ENCODE measurements around the gene TENT5C. TPM values are rescaled to one million over a fixed set of nuclear protein-coding genes. Genes with fewer than 3 reads are reported as not detected.
A peak's percentile ranks its signal among the peaks of the same experiment; 100 is the strongest.

Gene TENT5C
- total and polyA plus RNA-seq, 3 experiments from 2014 or later: 3.7 to 12.6 (median 4.1) TPM

DNA sequence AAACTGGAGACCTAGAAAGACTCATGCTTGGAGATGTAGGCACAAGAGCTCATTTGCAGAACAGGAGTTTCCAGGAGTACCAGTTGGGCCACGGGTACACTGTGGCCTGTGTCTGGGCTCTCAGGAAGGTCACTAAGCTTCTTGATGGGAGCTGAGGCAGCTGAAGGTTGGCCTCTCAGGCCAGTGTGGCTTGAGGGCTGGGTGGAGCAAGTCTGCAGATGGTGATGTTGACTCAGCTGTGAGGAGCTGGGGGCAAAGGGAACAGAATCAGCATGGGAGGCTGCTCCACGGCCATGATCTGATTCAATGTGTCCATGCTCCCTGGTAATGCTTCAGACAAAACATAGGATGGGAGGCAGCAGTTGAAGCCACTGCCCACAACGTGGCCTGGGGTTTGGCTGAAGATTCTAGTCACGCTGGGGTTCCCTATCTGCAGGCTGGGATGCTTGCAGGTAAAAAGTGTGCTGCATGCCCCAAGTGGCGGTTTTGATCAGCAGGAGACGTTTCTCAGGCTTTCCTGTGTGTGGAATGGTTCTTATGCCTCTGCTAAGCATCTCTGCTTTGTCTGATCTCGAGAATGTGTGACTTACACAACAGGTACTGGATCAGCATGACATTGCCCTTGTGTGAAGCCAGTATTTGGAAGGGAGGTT is 15.4 kb upstream of the TENT5C start:
- POLR2A ChIA-PET: no interaction called here
- Histone ChIP-seq H3K9me3 (ENCODE audit: low read length) (no peaks in the 10 kb centered on the region), H3K4me3 (ENCODE audit: low read length) (no peak overlapping the region), H3K36me3 (ENCODE audit: insufficient read depth, low read length) (no peaks in the 10 kb centered on the region), H3K27ac (ENCODE audit: low read depth, low read length) (no peak overlapping the region), H3K4me1 (ENCODE audit: insufficient read depth, low read length) (no peaks in the 10 kb centered on the region), H3K27me3 (ENCODE audit: insufficient read depth, low read length, poor library complexity, severe bottlenecking) (no peaks in the 10 kb centered on the region)
- Mint-ChIP-seq H3K27me3 (peaks cover 3 to 8% of the 10 kb centered on the region in 2 donors), H3K9me3 (no peaks in the 10 kb centered on the region), H3K27ac (peak overlapping the region in 1 of 8 donors; percentile 24), H3K4me1 (no peaks in the 10 kb centered on the region), H3K36me3 (no peaks in the 10 kb centered on the region), H3K4me3 (no peak overlapping the region)
- CTCF ChIA-PET: interaction anchor here (0.8 to 2.2 kb wide), 4 partner anchors 8 to 169 kb away, joined by 3 to 7 read pairs (median 3); no protein-coding TSS in a partner anchor
- DNase-seq: no peak

DNA sequence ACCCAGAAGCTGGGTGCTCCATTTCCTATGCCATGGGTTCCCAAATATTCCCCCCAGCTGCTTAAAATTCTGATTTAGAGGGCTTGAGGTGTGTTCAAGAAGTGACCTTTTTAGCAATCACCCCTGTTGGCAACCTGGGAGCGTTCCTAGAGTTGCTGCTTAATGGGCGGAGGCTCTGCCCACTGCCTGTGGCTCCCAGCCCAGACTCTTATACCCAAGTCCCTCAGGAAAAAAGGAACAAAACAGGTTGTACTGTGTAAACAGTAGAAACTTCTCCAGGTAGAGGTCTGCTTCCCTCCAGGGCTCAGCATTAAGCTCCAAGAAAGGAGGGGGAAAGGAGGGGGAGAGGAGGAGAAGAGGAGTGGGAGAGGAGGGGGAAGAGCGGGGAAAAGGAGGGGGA is 14.6 kb upstream of the TENT5C start:
- peak overlapping the region in 1 of 8 donors; percentile 67 for H3K27ac Mint-ChIP-seq

DNA sequence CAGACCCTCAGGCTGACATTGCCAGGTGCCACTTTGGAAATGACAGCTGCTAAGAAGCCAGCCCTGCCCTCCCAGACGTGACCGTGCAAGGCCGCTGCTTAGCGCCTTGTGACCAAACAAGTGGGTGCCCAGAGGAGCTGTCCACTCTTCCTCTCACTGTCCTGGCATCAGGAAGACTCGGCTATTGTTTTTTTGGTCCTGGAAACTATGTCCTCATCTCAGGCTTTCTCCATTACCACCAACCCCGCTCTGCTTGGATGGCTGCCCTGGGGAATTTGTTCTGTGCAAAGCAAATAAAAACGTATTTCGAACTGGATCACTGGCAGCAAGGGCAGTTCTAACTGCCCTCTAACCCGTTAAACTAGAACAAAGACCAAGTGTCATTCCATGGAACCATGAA is 13.7 kb upstream of the TENT5C start:
- H3K27me3 Mint-ChIP-seq: peaks cover 3 to 8% of the 10 kb centered on the region in 2 donors
- no peak overlapping the region for H3K27ac Mint-ChIP-seq

More for the DNA sequence above, 14.6 kb upstream of the TENT5C start:
- DNase-seq: no peak
- Mint-ChIP-seq H3K36me3 (no peaks in the 10 kb centered on the region), H3K4me1 (no peaks in the 10 kb centered on the region), H3K4me3 (no peak overlapping the region), H3K27me3 (peaks cover 3 to 8% of the 10 kb centered on the region in 2 donors), H3K9me3 (no peaks in the 10 kb centered on the region)
- Histone ChIP-seq H3K4me3 (ENCODE audit: low read length) (no peak overlapping the region), H3K27me3 (ENCODE audit: insufficient read depth, low read length, poor library complexity, severe bottlenecking) (no peaks in the 10 kb centered on the region), H3K9me3 (ENCODE audit: low read length) (no peaks in the 10 kb centered on the region), H3K27ac (ENCODE audit: low read depth, low read length) (no peak overlapping the region), H3K4me1 (ENCODE audit: insufficient read depth, low read length) (no peaks in the 10 kb centered on the region), H3K36me3 (ENCODE audit: insufficient read depth, low read length) (no peaks in the 10 kb centered on the region)
- ChIA-PET CTCF (interaction anchor here (0.8 to 2.2 kb wide), 6 partner anchors 9 to 168 kb away, joined by 3 to 7 read pairs (median 3); partner anchors contain the start of gene TENT5C), POLR2A (no interaction called here)

DNA sequence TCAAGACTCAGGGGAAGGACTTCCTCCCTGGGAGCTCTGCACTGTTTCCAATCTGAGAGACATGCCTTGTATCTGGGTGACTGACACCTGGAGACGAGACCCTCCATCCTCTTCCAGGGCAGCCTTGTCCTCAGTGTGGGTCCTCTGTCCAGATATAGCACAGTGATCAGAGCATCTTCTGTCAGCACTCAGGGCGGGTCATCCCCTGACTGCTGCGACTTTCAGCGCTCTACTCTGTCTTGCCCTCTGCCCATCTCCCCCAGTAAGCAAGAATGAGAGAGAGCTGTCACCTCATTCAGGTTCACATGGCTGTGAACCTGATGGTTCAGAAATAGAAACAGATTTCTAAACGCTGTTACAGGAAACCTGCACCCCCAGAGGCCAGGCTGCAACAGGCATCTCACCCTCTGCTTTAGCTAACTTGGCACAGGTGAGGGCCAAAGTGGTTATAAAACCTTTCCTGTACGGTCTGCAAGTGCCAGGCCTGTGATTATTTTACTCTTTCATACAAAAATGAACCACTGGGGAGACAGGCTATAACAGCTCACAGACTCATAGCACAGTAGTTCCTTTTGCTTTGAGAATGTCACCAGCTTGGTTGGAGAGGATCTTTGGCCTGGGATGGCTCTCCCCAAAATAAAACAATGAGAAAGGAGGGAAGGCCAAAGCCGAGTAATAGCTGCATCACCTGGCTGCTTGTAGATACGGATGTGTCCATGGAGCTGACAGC is 11.4 kb upstream of the TENT5C start:
- H3K36me3 Mint-ChIP-seq: no peaks in the 10 kb centered on the region
- H3K4me3 ChIP-seq (ENCODE audit: low read length): no peak overlapping the region
- H3K27ac ChIP-seq (ENCODE audit: low read depth, low read length): no peak overlapping the region
- ChIA-PET POLR2A (no interaction called here), CTCF (interaction anchor here (1.1 to 1.4 kb wide), 2 partner anchors 13 to 80 kb away, joined by 3 to 4 read pairs; no protein-coding TSS in a partner anchor)
- no peaks in the 10 kb centered on the region for H3K4me1 Mint-ChIP-seq
- no peaks in the 10 kb centered on the region for H3K9me3 ChIP-seq (ENCODE audit: low read length)
- H3K27me3 Mint-ChIP-seq: peaks cover 0 to 4% of the 10 kb centered on the region in 2 donors
- no peak for DNase-seq
- H3K27me3 ChIP-seq (ENCODE audit: insufficient read depth, low read length, poor library complexity, severe bottlenecking): no peaks in the 10 kb centered on the region
- no peak overlapping the region for H3K4me3 Mint-ChIP-seq
- H3K36me3 ChIP-seq (ENCODE audit: insufficient read depth, low read length): no peaks in the 10 kb centered on the region
- H3K4me1 ChIP-seq (ENCODE audit: insufficient read depth, low read length): no peaks in the 10 kb centered on the region
- no peak overlapping the region for H3K27ac Mint-ChIP-seq
- no peaks in the 10 kb centered on the region for H3K9me3 Mint-ChIP-seq

More for the DNA sequence above, 13.7 kb upstream of the TENT5C start:
- Mint-ChIP-seq H3K36me3 (no peaks in the 10 kb centered on the region), H3K4me1 (no peaks in the 10 kb centered on the region), H3K9me3 (no peaks in the 10 kb centered on the region), H3K4me3 (no peak overlapping the region)
- ChIA-PET CTCF (interaction anchor here (1.0 to 2.2 kb wide), 3 partner anchors 19 to 162 kb away, joined by 3 to 7 read pairs (median 3); no protein-coding TSS in a partner anchor), POLR2A (no interaction called here)
- no peak for DNase-seq
- H3K36me3 ChIP-seq (ENCODE audit: insufficient read depth, low read length): no peaks in the 10 kb centered on the region
- no peak overlapping the region for H3K27ac ChIP-seq (ENCODE audit: low read depth, low read length)
- H3K27me3 ChIP-seq (ENCODE audit: insufficient read depth, low read length, poor library complexity, severe bottlenecking): no peaks in the 10 kb centered on the region
- no peaks in the 10 kb centered on the region for H3K9me3 ChIP-seq (ENCODE audit: low read length)
- no peak overlapping the region for H3K4me3 ChIP-seq (ENCODE audit: low read length)
- H3K4me1 ChIP-seq (ENCODE audit: insufficient read depth, low read length): no peaks in the 10 kb centered on the region

DNA sequence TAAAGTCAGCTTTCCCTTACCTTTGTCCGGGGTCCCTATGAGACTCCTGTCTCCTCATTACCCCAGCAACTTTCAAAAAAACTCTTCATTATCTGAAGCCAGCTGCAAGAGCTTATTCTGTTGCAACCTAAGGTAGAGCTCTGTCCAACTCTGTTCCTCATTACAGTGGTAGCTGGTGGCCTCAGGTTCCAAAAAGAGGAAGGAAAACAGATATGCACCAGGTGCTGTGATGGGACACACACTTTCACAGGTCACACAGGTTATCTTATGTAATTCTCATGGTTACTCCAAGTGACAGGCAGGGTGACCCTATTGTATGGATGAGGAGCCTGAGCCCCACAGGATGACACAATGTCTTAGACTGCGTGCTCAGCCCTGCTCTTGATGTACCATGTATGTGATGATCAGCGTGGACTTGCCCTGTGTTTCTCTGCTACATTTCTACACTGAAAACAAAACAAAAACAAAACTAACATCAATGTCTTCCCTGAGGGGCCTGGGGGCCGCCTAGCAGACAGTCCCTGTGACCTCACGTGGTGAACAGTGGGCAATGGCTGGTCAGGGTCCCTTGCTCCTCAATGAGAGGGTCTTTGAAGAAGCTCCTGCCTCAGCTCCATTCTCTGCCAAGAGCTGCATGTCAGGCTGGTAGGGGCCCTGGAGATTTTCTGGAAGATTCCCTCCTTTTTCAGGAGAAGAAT is 9.7 kb upstream of the TENT5C start:
- no peak overlapping the region for H3K4me3 ChIP-seq (ENCODE audit: low read length)
- Mint-ChIP-seq H3K9me3 (no peaks in the 10 kb centered on the region), H3K36me3 (no peaks in the 10 kb centered on the region), H3K4me1 (no peaks in the 10 kb centered on the region), H3K27me3 (peaks cover 0 to 6% of the 10 kb centered on the region in 2 donors), H3K4me3 (no peak overlapping the region), H3K27ac (no peak overlapping the region)
- no peak overlapping the region for H3K27ac ChIP-seq (ENCODE audit: low read depth, low read length)
- no peaks in the 10 kb centered on the region for H3K27me3 ChIP-seq (ENCODE audit: insufficient read depth, low read length, poor library complexity, severe bottlenecking)
- H3K4me1 ChIP-seq (ENCODE audit: insufficient read depth, low read length): no peaks in the 10 kb centered on the region
- H3K9me3 ChIP-seq (ENCODE audit: low read length): no peaks in the 10 kb centered on the region
- ChIA-PET CTCF (no interaction called here), POLR2A (no interaction called here)
- H3K36me3 ChIP-seq (ENCODE audit: insufficient read depth, low read length): no peaks in the 10 kb centered on the region
- DNase-seq: no peak

DNA sequence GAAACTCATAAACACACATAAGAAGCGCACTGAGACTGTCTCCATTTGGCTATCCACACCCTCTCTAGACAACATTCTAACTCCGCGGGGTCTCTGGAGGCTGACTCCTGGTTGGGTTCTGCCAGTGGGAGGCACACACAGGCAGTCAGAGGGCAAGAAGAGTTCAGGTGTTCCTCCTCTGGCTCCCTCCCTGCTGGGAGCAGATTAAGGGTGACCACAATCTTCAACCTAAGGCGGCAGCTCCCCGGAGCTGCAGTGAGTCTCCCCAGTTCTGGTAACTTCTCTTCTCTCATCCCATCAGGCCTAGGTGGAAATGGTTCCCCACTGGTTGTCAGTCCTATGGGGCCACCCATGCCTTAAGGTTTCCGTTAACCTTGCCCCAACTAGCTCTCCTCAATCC is 7.4 kb upstream of the TENT5C start:
- Mint-ChIP-seq H3K9me3 (no peaks in the 10 kb centered on the region), H3K4me3 (no peak overlapping the region), H3K36me3 (no peaks in the 10 kb centered on the region), H3K27ac (no peak overlapping the region), H3K4me1 (no peaks in the 10 kb centered on the region), H3K27me3 (peaks cover 0 to 2% of the 10 kb centered on the region in 2 donors)
- H3K9me3 ChIP-seq (ENCODE audit: low read length): no peaks in the 10 kb centered on the region
- no peak for DNase-seq
- no peaks in the 10 kb centered on the region for H3K36me3 ChIP-seq (ENCODE audit: insufficient read depth, low read length)
- H3K4me1 ChIP-seq (ENCODE audit: insufficient read depth, low read length): no peaks in the 10 kb centered on the region
- no peak overlapping the region for H3K4me3 ChIP-seq (ENCODE audit: low read length)
- no peaks in the 10 kb centered on the region for H3K27me3 ChIP-seq (ENCODE audit: insufficient read depth, low read length, poor library complexity, severe bottlenecking)
- ChIA-PET CTCF (no interaction called here), POLR2A (no interaction called here)
- H3K27ac ChIP-seq (ENCODE audit: low read depth, low read length): no peak overlapping the region

DNA sequence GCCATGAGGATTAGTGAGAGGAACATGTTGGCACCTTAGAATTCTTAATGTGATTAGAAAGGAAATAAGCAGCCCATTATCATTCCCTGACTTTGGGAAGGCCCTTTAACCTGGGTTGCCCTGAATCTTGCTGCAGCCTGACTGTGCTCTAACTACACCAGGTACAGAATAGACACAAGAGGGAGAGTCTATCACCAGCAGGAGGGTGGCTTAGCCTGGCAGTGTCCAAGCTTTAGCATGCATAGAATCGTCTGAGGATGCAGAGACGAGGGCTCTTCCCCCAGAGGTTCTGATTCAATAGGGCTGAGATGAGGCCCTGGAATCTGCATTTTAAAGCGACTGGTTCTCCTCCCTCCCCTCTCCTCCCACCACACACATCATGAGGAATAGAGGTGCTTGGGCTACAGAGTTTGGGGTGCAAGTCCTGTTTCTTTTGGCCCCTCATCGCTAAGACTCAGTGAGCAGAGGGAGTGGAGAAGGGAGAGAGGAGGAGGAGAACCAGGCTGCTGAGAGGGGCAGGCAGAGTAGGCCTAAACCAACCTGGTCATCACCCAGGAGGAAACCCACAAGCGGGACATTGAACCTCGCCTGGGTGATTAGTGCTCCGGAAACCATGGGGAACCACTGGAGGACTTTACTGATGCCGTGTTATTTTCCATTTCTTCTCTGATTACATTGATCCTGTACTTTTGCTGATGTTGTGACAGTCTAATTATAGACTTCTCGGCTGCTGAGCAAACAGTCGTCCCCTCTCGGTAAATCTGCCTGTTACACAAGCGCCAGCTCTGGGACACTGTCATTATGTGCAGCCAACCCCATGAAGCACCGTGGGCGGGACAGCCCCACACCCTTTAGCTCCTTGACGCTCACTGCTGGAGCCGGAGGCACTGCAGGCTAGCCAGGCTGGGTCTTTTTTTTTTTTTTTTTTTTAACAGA is 6.3 kb upstream of the TENT5C start:
- H3K9me3 ChIP-seq (ENCODE audit: low read length): no peaks in the 10 kb centered on the region
- H3K27me3 Mint-ChIP-seq: peaks cover 0 to 2% of the 10 kb centered on the region in 2 donors
- no peak overlapping the region for H3K4me3 ChIP-seq (ENCODE audit: low read length)
- H3K36me3 ChIP-seq (ENCODE audit: insufficient read depth, low read length): no peaks in the 10 kb centered on the region
- no peaks in the 10 kb centered on the region for H3K27me3 ChIP-seq (ENCODE audit: insufficient read depth, low read length, poor library complexity, severe bottlenecking)
- no peak overlapping the region for H3K4me3 Mint-ChIP-seq
- no peak for DNase-seq
- no peaks in the 10 kb centered on the region for H3K36me3 Mint-ChIP-seq
- H3K9me3 Mint-ChIP-seq: no peaks in the 10 kb centered on the region
- H3K27ac Mint-ChIP-seq: no peak overlapping the region
- peaks cover 1 to 2% (median 2%) of the 10 kb centered on the region in 3 donors for H3K4me1 Mint-ChIP-seq
- H3K4me1 ChIP-seq (ENCODE audit: insufficient read depth, low read length): peaks cover under 1% of the 10 kb centered on the region
- ChIA-PET CTCF (interaction anchor here (0.7 kb wide), 1 partner anchor 46 kb away, joined by 5 read pairs; no protein-coding TSS in a partner anchor), POLR2A (no interaction called here)
- H3K27ac ChIP-seq (ENCODE audit: low read depth, low read length): no peak overlapping the region

Data from CD8-positive, alpha-beta memory T cell (primary cell).